Measurements from ENCODE around the gene NELFB.
A peak's percentile ranks its signal among the peaks of the same experiment; 100 is the strongest.

NELFB gene

GRCh38 chr9:137314561-137315560 lies 59.7 kb downstream of the NELFB start:
- no peak for DNase-seq (ENCODE audit: low spot score)

DNA sequence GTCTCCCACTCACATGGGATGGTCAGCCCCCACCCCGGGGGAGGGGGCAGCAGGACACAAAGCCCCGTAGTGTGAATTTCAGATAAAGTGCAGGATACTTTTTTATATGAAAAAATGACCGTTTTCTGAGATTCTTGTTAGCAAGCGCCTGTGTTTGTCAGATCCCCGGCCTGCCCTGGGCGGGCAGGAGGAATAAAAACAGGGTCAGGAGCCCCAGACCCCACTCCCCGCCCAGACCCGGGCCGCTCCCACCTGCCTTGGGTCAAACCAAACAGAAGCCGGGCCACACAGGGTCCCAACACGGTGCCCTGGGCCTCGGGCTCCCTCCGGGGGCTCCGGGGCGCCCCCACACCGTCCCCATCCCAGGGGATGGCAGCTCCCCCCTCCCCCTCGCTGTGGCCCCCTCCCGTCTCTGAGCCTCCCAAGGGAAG lies 60.5 kb downstream of the NELFB start:
- no peak for DNase-seq (ENCODE audit: low spot score)

- DNase-seq (ENCODE audit: low spot score): peak; percentile 73
Observed at GRCh38 chr9:137316012-137316981, 61.2 kb downstream of the NELFB start.

GRCh38 chr9:137317021-137317717 lies 62.0 kb downstream of the NELFB start:
- no peak for DNase-seq (ENCODE audit: low spot score)

GRCh38 chr9:137317718-137318511 lies 62.8 kb downstream of the NELFB start:
- DNase-seq (ENCODE audit: low spot score): no peak

DNA sequence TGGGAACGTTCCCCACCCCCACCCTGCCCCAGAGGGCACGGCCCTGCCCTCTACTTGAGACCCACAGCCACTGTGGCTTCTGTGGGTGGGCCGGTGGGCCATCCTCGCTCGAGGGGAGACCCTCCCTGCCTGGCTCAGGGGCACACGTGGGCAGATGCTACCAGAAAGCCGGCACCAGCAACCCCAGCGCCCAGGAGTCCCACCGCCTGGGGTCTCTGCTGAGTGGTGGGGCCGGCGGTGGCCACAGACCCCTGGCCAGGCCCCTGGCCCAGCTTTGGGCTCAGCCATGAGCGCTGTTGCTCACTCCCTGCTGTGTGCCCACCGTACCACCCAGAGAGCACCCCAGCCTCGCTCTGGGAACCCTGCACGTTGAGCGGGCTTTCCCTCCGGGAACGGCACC lies 63.5 kb downstream of the NELFB start:
- DNase-seq (ENCODE audit: low spot score): no peak

DNA sequence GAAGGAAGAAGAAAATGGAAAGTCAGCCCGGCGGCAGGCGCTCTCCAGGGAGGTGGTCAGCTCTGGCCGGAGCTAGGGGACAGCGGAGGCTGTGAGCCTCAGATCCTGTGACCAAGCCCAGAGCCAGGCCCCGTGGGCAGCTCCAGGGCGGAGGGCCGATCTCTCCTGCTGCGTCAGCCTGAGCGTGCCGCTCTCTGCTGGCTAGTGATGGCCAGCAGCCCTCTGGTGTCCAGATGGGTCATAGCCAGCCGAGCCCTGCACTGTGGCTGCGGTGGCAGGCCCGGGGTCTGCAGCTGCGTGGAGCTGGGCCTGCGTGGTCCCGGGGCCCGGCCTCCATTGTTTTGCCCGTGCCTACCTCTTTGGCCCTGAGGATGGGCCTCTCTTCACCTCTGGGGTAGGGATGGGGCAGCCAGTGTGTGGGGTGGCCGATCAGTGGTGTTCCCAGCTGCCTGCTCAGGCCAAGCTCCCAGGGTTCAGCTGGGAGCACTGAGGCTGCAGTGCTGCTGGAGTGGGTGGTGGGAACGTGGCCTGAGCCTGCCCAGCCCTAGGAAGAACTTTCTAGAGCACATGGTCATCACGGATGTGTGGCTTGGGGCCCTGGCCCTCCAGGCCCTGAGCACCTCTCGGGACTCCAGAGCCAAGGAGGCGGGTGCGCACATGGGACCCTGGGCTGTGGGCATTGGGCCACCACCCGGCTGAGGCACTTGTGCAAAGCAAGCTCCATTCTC lies 64.0 kb downstream of the NELFB start:
- no peak for DNase-seq (ENCODE audit: low spot score)

DNA sequence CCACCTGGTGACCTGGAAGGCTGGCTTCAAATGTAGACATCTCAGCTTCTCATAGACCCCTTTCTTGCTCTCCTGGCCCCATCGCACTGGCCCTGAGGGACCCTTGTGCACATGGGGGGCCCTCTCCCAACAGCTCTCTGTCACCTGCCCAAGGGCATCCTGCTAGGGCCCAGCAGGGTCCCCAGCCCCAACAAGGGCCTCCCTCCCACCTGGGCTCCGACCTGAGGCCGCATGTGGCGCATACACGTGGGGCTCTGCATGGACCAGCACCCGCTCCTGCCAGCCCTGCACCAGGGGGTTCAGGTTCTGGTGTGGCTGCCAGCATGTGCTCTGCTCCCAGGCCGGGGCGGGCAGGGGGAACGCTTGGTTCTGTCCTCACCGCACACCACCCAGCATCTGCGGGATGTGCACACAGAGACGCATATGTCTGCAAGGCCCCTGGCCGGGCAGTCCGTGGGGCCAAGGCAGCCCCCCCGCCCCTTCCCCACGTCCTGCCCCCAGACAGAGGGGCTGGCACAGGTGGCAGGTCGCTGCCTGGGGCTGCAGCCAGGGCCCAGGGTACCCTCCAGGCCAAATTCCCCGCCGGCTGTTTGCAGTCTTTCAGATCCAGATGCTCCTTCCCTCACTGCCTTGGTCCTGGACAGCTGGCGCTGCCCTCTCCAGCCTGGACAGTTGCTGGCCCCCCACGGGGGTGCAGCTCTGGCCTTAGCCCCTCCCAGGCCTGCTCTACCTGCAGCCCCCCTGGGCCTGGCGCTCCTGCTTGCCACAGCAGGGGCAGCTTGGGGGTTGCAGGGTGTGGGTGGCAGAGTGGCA lies 64.8 kb downstream of the NELFB start:
- no peak for DNase-seq (ENCODE audit: low spot score)

- no peak for DNase-seq (ENCODE audit: low spot score)
Observed at GRCh38 chr9:137320555-137321384, 65.6 kb downstream of the NELFB start.

GRCh38 chr9:137321726-137322361 lies 66.7 kb downstream of the NELFB start:
- no peak for DNase-seq (ENCODE audit: low spot score)
